ENCODE results near the gene SNX3.
"Not testable (repeated sequence)": the region's sequence is repeated elsewhere in the genome, so short reads cannot be mapped to it uniquely, and the experiment has no call there.

Gene SNX3

DNA sequence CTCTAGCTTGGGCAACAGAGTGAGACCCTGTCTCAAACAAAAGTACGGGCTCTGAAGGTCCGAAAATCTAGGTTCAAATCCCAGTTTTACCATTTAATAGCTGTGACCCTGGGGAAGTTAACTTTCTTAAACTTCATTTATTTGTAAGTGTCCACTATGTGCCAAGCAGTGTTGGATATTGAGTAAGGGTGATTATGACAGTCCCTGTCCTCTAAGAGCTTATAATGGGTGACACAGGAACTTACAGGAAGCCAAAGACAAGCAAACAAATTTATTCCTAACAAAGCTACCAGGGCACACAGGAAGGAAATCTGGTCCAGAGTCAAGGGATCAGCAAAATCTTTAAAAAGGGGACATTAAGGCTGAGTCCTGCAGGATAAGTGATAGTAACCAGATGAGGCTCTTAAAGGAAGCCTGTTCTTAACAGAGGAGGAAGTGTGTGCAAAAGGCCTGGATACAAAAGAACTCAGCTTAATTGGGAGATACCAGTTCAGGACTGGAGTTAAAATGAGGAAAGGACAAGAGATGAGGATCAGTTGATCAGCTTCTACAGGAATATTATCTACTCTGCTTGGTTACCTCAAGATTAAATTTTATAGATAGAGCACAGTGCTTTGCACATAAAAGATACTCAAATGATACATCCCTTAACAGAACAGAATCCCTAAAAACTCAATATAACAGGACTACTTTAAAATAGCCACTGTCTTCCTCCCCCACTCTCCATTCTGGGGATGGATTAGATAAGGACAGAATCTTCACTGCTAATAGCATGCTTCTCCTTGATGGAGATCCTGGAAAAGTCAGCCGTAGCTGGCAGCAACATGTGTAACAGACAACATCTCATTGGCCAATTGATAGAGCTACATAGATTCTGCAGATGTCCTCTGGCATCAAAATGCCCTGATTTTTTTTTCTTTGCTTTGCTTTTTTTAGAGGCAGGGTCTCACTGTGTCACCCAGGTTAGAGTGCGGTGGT, 6.1 kb downstream of the SNX3 start:
- Histone ChIP-seq H3K9ac (ENCODE audit: low read length) (no peak overlapping the region), H3K4me3 (ENCODE audit: low read depth in 1 of 2, low read length in 2 of 2) (no peak overlapping the region), H3K9me3 (ENCODE audit: low read length) (no peaks in the 10 kb centered on the region), H3K27me3 (ENCODE audit: control insufficient read depth in 1 of 2, insufficient read depth in 2 of 2, low read length in 2 of 2) (no peaks in the 10 kb centered on the region), H3K4me1 (ENCODE audit: insufficient read depth, low read length) (peaks cover 22% of the 10 kb centered on the region), H3K36me3 (ENCODE audit: insufficient read depth, low read length) (no peaks in the 10 kb centered on the region), H3K27ac (ENCODE audit: low read depth, low read length) (no peak overlapping the region)

DNA sequence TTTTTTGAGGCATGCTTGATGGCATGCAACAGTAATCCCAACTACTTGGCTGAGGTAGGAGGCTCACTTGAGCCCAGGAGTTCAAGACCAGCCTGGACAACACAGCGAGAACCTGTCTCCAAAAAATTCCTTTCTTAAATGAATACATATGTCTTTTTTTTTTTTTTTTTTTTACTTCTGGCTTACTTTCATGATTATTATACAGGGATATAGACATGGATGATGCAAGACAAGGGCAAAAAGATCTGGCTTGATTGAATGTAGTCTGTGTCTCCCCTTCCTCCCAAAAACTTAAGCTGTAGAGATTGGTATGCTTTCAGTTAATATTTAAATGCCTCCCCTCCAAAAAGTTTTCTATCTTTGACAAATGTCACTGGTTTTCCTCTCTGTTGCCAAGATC, 7.6 kb downstream of the SNX3 start:
- Histone ChIP-seq H3K9ac (ENCODE audit: low read length) (no peak overlapping the region), H3K27ac (ENCODE audit: low read depth, low read length) (no peak overlapping the region)

DNA sequence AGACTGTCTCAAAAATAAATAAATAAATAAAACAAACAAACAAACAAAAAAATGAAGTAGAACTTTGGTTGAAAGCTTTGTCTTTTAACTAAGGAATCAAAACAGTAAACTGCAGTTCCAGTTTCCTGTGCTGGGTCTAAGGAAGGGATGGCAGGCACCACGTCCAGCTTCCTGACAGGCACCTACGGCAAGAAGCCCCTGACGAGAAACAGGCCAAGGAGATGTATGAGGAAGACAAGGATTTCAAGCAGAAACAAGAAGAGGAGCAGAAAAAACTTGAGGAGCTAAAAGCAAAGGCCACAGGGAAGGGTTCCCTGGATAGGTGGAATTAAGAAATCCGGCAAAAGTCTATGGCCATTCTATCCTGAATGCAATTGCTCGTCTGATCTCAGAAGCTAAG, 8.8 kb downstream of the SNX3 start:
- Histone ChIP-seq H3K9me3 (ENCODE audit: low read length) (no peaks in the 10 kb centered on the region), H3K4me3 (ENCODE audit: low read depth in 1 of 2, low read length in 2 of 2) (no peak overlapping the region), H3K27ac (ENCODE audit: low read depth, low read length) (no peak overlapping the region), H3K4me1 (ENCODE audit: insufficient read depth, low read length) (peaks cover 24% of the 10 kb centered on the region), H3K9ac (ENCODE audit: low read length) (no peak overlapping the region), H3K36me3 (ENCODE audit: insufficient read depth, low read length) (no peaks in the 10 kb centered on the region), H3K27me3 (ENCODE audit: control insufficient read depth in 1 of 2, insufficient read depth in 2 of 2, low read length in 2 of 2) (no peaks in the 10 kb centered on the region)

More for the DNA sequence above, 7.6 kb downstream of the SNX3 start:
- no peaks in the 10 kb centered on the region for H3K36me3 ChIP-seq (ENCODE audit: insufficient read depth, low read length)
- H3K9me3 ChIP-seq (ENCODE audit: low read length): no peaks in the 10 kb centered on the region
- no peak overlapping the region for H3K4me3 ChIP-seq (ENCODE audit: low read depth in 1 of 2, low read length in 2 of 2)
- H3K27me3 ChIP-seq (ENCODE audit: control insufficient read depth in 1 of 2, insufficient read depth in 2 of 2, low read length in 2 of 2): no peaks in the 10 kb centered on the region
- H3K4me1 ChIP-seq (ENCODE audit: insufficient read depth, low read length): peaks cover 20% of the 10 kb centered on the region

DNA sequence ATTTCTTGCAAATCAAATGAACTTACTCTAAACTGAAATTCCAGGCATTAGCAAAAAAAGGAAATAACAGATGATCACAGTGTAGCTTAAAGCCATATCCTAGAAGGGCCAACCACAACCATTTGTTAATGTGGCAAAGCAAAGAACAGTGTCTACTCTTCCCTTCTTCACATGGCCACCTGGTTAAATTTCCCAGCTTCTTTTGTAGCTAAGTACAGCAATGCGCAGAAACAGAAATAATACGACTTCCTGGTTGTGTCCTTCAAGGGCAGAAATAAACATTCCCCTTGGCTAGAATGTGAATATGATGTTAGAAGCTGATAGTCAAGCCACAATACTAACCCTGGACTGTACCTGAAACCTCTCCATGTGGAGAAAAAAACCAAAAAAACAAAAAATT, 9.6 kb downstream of the SNX3 start:
- Histone ChIP-seq H3K4me1 (ENCODE audit: insufficient read depth, low read length) (peaks cover 24% of the 10 kb centered on the region), H3K27ac (ENCODE audit: low read depth, low read length) (no peak overlapping the region), H3K9me3 (ENCODE audit: low read length) (no peaks in the 10 kb centered on the region), H3K27me3 (ENCODE audit: control insufficient read depth in 1 of 2, insufficient read depth in 2 of 2, low read length in 2 of 2) (no peaks in the 10 kb centered on the region), H3K36me3 (ENCODE audit: insufficient read depth, low read length) (no peaks in the 10 kb centered on the region), H3K9ac (ENCODE audit: low read length) (no peak overlapping the region), H3K4me3 (ENCODE audit: low read depth in 1 of 2, low read length in 2 of 2) (no peak overlapping the region)

DNA sequence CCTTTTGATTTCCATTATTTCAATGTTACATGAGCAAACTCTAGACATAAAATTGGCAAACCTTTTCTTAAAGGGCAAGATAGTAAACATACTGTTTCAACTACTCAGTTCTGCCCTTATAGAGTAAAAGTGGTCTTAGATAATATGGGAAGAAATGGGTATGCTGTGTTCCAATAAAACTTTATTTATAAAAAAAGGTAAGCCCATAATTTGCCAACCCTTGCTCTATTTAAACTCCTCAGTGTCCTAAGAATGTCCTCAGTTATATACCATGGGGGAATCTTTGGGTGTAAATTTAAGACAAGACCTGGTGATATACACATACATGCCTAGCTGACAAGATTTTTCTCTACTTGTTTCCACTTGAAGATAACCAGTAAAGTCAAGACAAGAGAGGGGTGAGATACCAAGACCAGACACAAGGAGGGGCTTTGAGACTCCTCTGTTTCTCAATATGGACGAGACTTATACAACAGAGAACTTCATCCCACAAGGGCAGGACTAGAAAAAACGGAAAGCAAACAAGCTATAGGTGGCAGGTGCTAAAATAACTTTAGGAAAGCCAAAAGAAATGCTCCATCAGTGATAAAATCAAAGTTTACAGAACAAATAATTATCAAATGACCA, 10.5 kb downstream of the SNX3 start:
- H3K9ac ChIP-seq (ENCODE audit: low read length): no peak overlapping the region
- H3K4me3 ChIP-seq (ENCODE audit: low read depth in 1 of 2, low read length in 2 of 2): no peak overlapping the region
- H3K27ac ChIP-seq (ENCODE audit: low read depth, low read length): no peak overlapping the region
- H3K36me3 ChIP-seq (ENCODE audit: insufficient read depth, low read length): no peaks in the 10 kb centered on the region
- H3K27me3 ChIP-seq (ENCODE audit: control insufficient read depth in 1 of 2, insufficient read depth in 2 of 2, low read length in 2 of 2): no peaks in the 10 kb centered on the region
- H3K9me3 ChIP-seq (ENCODE audit: low read length): no peaks in the 10 kb centered on the region
- H3K4me1 ChIP-seq (ENCODE audit: insufficient read depth, low read length): peaks cover 24% of the 10 kb centered on the region

DNA sequence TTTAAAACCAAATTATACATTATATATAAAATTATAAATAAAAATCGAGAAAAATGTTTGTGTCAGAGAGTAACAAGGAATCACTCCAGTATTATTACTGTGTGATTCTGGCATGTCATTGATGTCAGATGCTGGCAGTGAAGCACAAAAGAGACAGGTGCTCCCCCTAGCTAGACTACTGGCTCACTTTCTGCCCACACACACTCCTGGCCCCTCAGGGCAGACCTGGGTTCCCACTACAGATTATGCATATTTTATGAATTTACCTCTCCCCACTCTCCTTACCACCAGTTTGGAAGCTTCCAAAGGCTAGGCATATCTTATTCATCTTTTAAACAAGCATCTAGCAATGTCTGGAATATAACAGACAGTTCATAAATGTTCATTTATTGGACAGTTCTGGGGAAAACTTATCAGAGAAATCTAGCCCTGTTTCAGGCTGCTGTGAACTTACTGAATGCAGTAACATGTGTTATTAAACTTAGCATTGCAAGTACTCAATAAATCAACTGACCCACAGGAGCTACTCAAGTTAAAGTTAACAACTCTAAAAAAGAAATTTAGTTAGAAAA, 12.8 kb downstream of the SNX3 start:
- Histone ChIP-seq H3K9ac (ENCODE audit: low read length) (no peak overlapping the region), H3K4me3 (ENCODE audit: low read depth in 1 of 2, low read length in 2 of 2) (no peak overlapping the region), H3K4me1 (ENCODE audit: insufficient read depth, low read length) (peaks cover 24% of the 10 kb centered on the region), H3K27me3 (ENCODE audit: control insufficient read depth in 1 of 2, insufficient read depth in 2 of 2, low read length in 2 of 2) (no peaks in the 10 kb centered on the region), H3K36me3 (ENCODE audit: insufficient read depth, low read length) (no peaks in the 10 kb centered on the region), H3K9me3 (ENCODE audit: low read length) (no peaks in the 10 kb centered on the region), H3K27ac (ENCODE audit: low read depth, low read length) (no peak overlapping the region)

DNA sequence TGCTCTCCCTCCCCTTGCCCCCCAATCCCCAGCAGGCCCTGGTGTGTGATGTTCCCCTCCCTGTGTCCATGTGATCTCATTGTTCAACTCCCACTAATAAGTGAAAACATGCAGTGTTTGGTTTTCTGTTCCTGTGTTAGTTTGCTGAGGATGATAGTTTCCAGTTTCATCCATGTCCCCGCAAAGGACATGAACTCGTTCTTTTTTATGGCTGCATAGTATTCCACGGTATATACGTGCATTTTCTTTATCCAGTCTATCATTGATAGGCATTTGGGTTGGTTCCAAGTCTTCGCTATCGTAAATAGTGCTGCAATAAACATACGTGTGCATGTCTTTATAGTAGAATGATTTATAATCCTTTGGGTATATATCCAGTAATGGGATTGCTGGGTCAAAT, 15.7 kb downstream of the SNX3 start:
- not testable (repeated sequence) for H3K27ac ChIP-seq (ENCODE audit: low read depth, low read length); H3K9ac ChIP-seq (ENCODE audit: low read length); H3K27me3 ChIP-seq (ENCODE audit: control insufficient read depth in 1 of 2, insufficient read depth in 2 of 2, low read length in 2 of 2); H3K4me3 ChIP-seq (ENCODE audit: low read depth in 1 of 2, low read length in 2 of 2); H3K4me1 ChIP-seq (ENCODE audit: insufficient read depth, low read length); H3K36me3 ChIP-seq (ENCODE audit: insufficient read depth, low read length); H3K9me3 ChIP-seq (ENCODE audit: low read length)

DNA sequence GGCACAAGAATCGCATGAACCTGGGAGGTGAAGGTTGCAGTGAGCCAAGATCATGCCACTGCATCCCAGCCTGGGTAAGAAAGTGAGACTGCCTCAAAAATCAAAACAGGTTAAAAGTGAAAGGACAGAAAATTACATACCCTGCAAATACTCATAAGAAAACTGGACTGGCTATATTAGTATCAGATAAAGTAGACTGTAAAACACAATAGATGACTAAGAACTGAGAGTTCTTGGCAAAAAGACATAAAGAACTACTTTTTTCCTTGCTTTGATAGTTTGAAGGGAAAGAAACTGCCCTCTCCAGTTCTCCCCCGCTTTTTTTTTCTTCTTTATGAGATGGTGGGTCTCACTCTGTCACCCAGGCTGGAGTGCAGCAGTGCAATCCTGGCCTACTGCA, 17.0 kb downstream of the SNX3 start:
- Histone ChIP-seq H3K9ac (ENCODE audit: low read length) (no peak overlapping the region), H3K4me1 (ENCODE audit: insufficient read depth, low read length) (peaks cover 8% of the 10 kb centered on the region), H3K9me3 (ENCODE audit: low read length) (no peaks in the 10 kb centered on the region), H3K4me3 (ENCODE audit: low read depth in 1 of 2, low read length in 2 of 2) (no peak overlapping the region), H3K27me3 (ENCODE audit: control insufficient read depth in 1 of 2, insufficient read depth in 2 of 2, low read length in 2 of 2) (no peaks in the 10 kb centered on the region), H3K27ac (ENCODE audit: low read depth, low read length) (no peak overlapping the region), H3K36me3 (ENCODE audit: insufficient read depth, low read length) (no peaks in the 10 kb centered on the region)

DNA sequence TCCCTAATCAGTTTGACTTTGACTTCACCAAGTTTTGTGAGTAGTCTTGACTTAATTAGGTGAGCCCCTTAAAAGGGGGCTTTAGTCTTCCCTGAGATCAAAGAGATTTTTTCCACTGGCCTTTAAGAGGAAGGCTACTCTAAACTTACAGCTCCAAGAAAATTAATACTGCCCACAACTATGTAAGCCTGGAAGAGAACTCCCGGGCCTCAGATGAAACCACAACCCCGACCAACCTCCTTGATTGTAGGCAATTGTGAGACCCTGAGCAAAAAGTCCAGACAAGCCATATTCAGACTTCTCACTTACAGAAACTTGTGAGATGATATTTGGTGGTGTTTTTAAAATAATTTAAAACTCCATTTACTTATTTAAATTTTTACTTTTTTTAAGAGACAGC, 18.1 kb downstream of the SNX3 start:
- H3K4me3 ChIP-seq (ENCODE audit: low read depth in 1 of 2, low read length in 2 of 2): no peak overlapping the region
- H3K27me3 ChIP-seq (ENCODE audit: control insufficient read depth in 1 of 2, insufficient read depth in 2 of 2, low read length in 2 of 2): no peaks in the 10 kb centered on the region
- no peak overlapping the region for H3K9ac ChIP-seq (ENCODE audit: low read length)
- H3K27ac ChIP-seq (ENCODE audit: low read depth, low read length): no peak overlapping the region
- H3K4me1 ChIP-seq (ENCODE audit: insufficient read depth, low read length): no peaks in the 10 kb centered on the region
- H3K9me3 ChIP-seq (ENCODE audit: low read length): no peaks in the 10 kb centered on the region
- no peaks in the 10 kb centered on the region for H3K36me3 ChIP-seq (ENCODE audit: insufficient read depth, low read length)

DNA sequence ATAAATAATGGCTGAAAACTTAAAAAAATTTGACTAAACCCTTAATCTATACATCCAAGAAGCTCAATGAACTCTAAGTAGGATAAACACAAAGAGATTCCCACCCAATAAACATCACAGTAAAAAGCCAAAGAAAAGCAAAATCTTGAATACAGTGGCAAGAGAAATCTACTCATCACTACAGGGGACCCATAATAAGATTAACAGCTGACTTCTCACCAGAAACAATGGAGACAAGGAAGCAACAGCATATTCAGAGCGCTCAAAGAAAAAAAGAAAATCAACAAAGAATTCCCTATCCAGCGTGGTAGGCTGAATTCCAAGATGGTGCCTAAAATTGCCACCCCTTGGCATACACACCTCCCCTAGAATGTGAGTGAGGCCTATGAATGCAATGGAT, 18.6 kb downstream of the SNX3 start:
- Histone ChIP-seq H3K27ac (ENCODE audit: low read depth, low read length) (no peak overlapping the region), H3K9ac (ENCODE audit: low read length) (no peak overlapping the region), H3K27me3 (ENCODE audit: control insufficient read depth in 1 of 2, insufficient read depth in 2 of 2, low read length in 2 of 2) (no peaks in the 10 kb centered on the region), H3K36me3 (ENCODE audit: insufficient read depth, low read length) (no peaks in the 10 kb centered on the region), H3K9me3 (ENCODE audit: low read length) (no peaks in the 10 kb centered on the region), H3K4me1 (ENCODE audit: insufficient read depth, low read length) (no peaks in the 10 kb centered on the region), H3K4me3 (ENCODE audit: low read depth in 1 of 2, low read length in 2 of 2) (no peak overlapping the region)

DNA sequence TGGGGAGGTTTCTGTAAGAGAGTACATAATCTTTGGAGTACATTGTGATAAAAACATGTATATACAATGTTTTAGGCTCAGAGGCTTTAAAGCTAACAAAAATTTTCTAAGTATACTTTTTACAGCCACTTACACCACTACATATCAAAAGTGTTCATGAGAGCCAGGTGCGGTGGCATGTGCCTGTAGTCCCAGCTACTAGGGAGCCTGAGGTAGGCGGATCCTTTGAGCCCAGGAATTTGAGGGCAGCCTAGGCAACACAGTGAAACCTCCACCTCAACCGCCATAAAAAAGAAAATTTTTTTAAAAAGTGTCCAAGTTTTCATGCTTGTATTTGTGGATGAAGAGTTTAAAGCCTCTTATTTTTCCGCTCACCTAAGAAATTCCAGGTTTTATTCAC, 22.5 kb downstream of the SNX3 start:
- no peaks in the 10 kb centered on the region for H3K27me3 ChIP-seq (ENCODE audit: control insufficient read depth in 1 of 2, insufficient read depth in 2 of 2, low read length in 2 of 2)
- H3K9ac ChIP-seq (ENCODE audit: low read length): no peak overlapping the region
- peaks cover 4% of the 10 kb centered on the region for H3K36me3 ChIP-seq (ENCODE audit: insufficient read depth, low read length)
- H3K4me3 ChIP-seq (ENCODE audit: low read depth in 1 of 2, low read length in 2 of 2): no peak overlapping the region
- no peaks in the 10 kb centered on the region for H3K4me1 ChIP-seq (ENCODE audit: insufficient read depth, low read length)
- H3K9me3 ChIP-seq (ENCODE audit: low read length): no peaks in the 10 kb centered on the region
- no peak overlapping the region for H3K27ac ChIP-seq (ENCODE audit: low read depth, low read length)
